Tibial nerve (tissue), 4 donors: Measurements from ENCODE around the gene PTOV1.

Experiments
- EP300 ChIP-seq, 2 donors: sonication (generic); formaldehyde crosslinking; IDR thresholded peaks; one replicate each; pipeline ENCODE4 v1.6.1; 2017; ENCODE audit warnings: antibody characterized with exemption in 2 of 2, mild to moderate bottlenecking in 1 of 2
- POLR2A ChIP-seq, 2 donors: fragments of 450-650 bp; IDR thresholded peaks; one replicate each; pipeline ENCODE4 v1.6.1; 2017; ENCODE audit warnings: antibody characterized with exemption in 2 of 2, mild to moderate bottlenecking in 2 of 2, moderate library complexity in 2 of 2
- TF ChIP-seq, protein P1 (sequence below), 5 experiments: fragments of 200-600 bp in 3 of 5; fragments of 450-650 bp in 2 of 5; sonication (generic) in 3 of 5; IDR thresholded peaks; one replicate each; pipeline ENCODE4 v1.5.1; 2016 to 2019; ENCODE audit warnings: antibody characterized with exemption in 5 of 5, mild to moderate bottlenecking in 3 of 5, moderate library complexity in 2 of 5

DNA sequence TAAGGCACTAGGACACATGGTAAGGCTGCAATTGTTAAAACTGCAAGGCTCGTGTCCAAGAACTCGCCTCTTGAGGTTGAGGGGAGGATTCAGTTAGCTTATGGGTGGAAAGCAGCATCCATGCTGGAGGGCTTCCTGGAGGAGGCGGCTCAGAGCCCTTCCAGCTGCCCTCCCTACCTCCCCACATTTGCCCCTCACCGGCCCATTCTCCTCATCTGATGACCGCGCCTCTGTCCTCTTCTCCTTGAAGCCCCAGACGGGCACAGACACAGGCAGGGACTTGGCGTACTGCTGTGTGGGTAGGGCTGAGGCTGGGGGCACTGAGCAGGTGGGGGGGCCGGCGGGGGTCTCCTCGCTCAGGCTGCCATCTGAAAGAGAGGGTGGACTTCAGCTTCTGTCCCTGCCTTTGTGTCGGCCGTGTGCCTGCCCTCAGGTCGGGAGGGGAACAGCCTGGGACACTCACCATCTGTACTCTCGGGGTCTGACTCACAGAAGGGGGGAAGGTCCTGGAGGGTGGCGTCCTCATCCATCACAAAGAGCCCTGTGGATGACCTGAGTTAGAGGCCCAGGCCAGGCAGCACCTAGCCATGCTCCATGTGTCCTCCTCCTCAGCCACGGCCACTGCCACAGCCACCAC, 20.5 kb downstream of the PTOV1 start:
- TF ChIP-seq, protein P1, sequence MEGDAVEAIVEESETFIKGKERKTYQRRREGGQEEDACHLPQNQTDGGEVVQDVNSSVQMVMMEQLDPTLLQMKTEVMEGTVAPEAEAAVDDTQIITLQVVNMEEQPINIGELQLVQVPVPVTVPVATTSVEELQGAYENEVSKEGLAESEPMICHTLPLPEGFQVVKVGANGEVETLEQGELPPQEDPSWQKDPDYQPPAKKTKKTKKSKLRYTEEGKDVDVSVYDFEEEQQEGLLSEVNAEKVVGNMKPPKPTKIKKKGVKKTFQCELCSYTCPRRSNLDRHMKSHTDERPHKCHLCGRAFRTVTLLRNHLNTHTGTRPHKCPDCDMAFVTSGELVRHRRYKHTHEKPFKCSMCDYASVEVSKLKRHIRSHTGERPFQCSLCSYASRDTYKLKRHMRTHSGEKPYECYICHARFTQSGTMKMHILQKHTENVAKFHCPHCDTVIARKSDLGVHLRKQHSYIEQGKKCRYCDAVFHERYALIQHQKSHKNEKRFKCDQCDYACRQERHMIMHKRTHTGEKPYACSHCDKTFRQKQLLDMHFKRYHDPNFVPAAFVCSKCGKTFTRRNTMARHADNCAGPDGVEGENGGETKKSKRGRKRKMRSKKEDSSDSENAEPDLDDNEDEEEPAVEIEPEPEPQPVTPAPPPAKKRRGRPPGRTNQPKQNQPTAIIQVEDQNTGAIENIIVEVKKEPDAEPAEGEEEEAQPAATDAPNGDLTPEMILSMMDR (IDR thresholded peaks at IDR 0.05): no peak
- TF ChIP-seq POLR2A (IDR thresholded peaks at IDR 0.05): no peak
- no peak for TF ChIP-seq EP300 (IDR thresholded peaks at IDR 0.05)
